Measurements from ENCODE around the gene ADGRV1. TPM values are rescaled to one million over a fixed set of nuclear protein-coding genes. Genes with fewer than 3 reads are reported as not detected.
"Not testable (repeated sequence)": the region's sequence is repeated elsewhere in the genome, so short reads cannot be mapped to it uniquely, and the experiment has no call there.

Gene ADGRV1
- total and polyA plus RNA-seq, 12 donors, result 0.03 to 1.4 (median 0.44) TPM; not detected in 6

DNA sequence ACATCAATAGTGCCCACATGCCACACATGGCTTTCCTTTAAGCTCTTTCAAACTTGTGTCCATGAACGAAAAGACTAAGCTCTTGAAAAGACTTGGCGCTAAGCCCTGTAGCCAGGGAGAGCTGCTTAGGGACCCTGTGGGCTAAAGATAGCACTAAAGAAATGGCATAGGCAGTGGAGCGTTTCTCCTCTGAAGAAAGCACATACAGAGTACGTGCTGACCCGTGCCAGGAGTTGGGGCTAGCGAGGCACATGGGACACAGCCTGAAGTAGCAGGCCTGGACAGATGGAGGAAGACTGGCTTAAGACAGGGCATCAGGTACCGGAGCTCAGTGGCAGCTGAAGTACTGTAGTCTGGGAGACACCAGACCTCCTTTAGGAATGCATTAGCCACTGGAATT lies 39.7 kb downstream of the ADGRV1 start:
- TF ChIP-seq, protein P1, sequence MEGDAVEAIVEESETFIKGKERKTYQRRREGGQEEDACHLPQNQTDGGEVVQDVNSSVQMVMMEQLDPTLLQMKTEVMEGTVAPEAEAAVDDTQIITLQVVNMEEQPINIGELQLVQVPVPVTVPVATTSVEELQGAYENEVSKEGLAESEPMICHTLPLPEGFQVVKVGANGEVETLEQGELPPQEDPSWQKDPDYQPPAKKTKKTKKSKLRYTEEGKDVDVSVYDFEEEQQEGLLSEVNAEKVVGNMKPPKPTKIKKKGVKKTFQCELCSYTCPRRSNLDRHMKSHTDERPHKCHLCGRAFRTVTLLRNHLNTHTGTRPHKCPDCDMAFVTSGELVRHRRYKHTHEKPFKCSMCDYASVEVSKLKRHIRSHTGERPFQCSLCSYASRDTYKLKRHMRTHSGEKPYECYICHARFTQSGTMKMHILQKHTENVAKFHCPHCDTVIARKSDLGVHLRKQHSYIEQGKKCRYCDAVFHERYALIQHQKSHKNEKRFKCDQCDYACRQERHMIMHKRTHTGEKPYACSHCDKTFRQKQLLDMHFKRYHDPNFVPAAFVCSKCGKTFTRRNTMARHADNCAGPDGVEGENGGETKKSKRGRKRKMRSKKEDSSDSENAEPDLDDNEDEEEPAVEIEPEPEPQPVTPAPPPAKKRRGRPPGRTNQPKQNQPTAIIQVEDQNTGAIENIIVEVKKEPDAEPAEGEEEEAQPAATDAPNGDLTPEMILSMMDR (IDR thresholded peaks at IDR 0.05), result no peak
- 55 to 64% methylated on average over 7 of the region's 7 CpGs for WGBS, 2 donors
- peaks cover 0 to 16% (median 0%) of the 10 kb centered on the region in 7 donors for H3K27me3 ChIP-seq
- H3K36me3 ChIP-seq, result no peaks in the 10 kb centered on the region
- ATAC-seq, result no peak
- H3K27ac ChIP-seq, result no peak overlapping the region
- no peaks in the 10 kb centered on the region for H3K4me1 ChIP-seq
- H3K4me3 ChIP-seq, result no peak overlapping the region
- DNase-seq, result no peak
- H3K9me3 ChIP-seq, result peaks cover 0 to 3% (median 0%) of the 10 kb centered on the region in 11 donors
- intact Hi-C loops (cut with DNase I), result no loop called here

DNA sequence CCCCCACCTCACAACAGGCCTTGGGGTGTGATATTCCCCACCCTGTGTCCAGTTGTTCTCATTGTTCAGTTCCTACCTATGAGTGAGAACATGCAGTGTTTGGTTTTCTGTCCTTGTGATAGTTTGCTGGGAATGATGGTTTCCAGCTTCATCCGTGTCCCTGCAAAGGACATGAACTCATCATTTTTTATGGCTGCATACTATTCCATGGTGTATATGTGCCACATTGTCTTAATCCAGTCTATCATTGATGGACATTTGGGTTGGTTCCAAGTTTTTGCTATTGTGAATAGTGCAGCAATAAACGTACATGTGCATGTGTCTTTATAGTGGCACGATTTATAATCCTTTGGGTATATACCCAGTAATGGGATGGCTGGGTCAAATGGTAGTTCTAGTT lies 41.7 kb downstream of the ADGRV1 start:
- H3K36me3 ChIP-seq, H3K4me1 ChIP-seq, ATAC-seq, H3K9me3 ChIP-seq, H3K27ac ChIP-seq, DNase-seq, H3K4me3 ChIP-seq: not testable (repeated sequence)
- peaks cover 0 to 19% (median 0%) of the 10 kb centered on the region in 7 donors for H3K27me3 ChIP-seq
- 94 to 95% methylated on average over 3 of the region's 3 CpGs for WGBS, 2 donors
- intact Hi-C loops (cut with DNase I), result loop anchor here in 4 of 10 donors (5.0 to 10.0 kb wide), 2 partner anchors 163 to 166 kb away; no protein-coding TSS in a partner anchor

DNA sequence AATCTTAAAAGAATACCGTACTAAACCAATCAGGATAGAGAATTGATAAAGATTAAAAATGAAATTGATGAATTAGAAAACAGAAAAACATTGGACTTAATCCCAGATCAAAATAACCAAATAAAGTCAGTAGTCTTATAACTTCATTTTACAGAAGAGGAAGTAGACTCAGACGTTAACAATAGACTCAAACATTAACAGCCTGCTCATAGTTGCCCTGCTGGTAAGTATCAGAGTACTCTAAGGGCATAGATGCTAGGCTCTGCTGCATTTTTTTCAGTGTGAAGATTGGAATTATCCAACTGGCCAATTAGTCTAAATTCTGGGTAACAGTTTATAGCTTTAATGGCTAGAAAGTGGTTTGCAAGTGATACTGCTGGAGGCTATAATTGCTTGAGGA lies 42.9 kb downstream of the ADGRV1 start:
- Histone ChIP-seq H3K27ac (no peak overlapping the region), H3K4me1 (no peaks in the 10 kb centered on the region), H3K9me3 (peaks cover 0 to 3% (median 0%) of the 10 kb centered on the region in 11 donors), H3K4me3 (no peak overlapping the region), H3K36me3 (no peaks in the 10 kb centered on the region), H3K27me3 (peaks cover 0 to 27% (median 4%) of the 10 kb centered on the region in 7 donors)
- ATAC-seq, result no peak
- DNase-seq, result no peak
- 67 to 69% methylated on average over 2 of the region's 2 CpGs for WGBS, 2 donors
- intact Hi-C loops (cut with DNase I), result loop anchor here in 4 of 10 donors (5.0 to 10.0 kb wide), 2 partner anchors 164 to 167 kb away; no protein-coding TSS in a partner anchor
- TF ChIP-seq, protein P1 (IDR thresholded peaks at IDR 0.05), result no peak

DNA sequence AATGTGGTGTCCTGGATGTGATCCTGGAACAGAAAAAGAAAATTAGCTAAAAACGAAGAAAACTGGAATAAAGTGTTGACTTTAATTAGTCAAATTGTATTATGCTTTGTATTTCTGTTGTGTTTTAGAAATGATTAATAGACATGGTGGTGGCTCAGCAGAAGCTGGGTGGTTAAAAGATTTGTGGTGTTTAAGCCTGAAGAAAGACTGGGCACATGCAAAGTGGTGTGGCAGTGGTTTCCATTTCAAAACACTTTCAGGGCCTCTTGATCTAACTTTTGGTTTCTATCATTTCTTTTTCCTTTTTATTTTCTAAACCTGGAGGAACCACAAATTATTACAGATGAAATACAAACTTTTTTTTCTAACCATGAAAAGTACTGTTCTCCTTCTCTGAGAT lies 44.1 kb downstream of the ADGRV1 start:
- Histone ChIP-seq H3K36me3 (no peaks in the 10 kb centered on the region), H3K4me3 (no peak overlapping the region), H3K27me3 (peaks cover 0 to 36% (median 4%) of the 10 kb centered on the region in 7 donors), H3K27ac (no peak overlapping the region), H3K9me3 (peaks cover 0 to 3% (median 0%) of the 10 kb centered on the region in 11 donors), H3K4me1 (no peaks in the 10 kb centered on the region)
- intact Hi-C loops (cut with DNase I), result loop anchor here in 4 of 10 donors (5.0 to 10.0 kb wide), 2 partner anchors 165 to 168 kb away; no protein-coding TSS in a partner anchor
- TF ChIP-seq, protein P1 (IDR thresholded peaks at IDR 0.05), result no peak
- 63 to 66% methylated on average over 1 of the region's 1 CpG for WGBS, 2 donors
- ATAC-seq (no peak), DNase-seq (no peak)

DNA sequence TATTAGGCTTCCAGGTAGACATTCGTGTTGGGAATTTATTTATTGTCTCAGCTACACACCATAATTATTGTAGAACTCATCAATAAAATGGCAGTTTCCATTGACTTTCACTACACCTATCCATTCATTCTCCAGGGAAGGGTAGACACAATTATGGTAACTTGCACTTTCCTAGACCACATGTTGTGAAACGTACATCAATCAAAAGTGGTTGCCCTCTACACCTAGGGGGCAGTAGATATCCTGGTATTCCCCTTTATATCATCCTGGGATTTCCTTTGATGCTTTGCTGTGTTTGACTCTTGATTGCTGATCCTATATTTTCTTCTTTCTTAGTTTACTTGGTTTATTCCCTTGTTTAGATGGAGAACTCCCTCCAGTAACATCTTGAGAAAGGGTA lies 47.9 kb downstream of the ADGRV1 start:
- TF ChIP-seq, protein P1 (IDR thresholded peaks at IDR 0.05), result peak in 2 of 9 donors; percentile 16 to 21
- 47 to 49% methylated on average over 2 of the region's 2 CpGs for WGBS, 2 donors
- intact Hi-C loops (cut with DNase I), result loop anchor here in 2 of 10 donors (10.0 kb wide), 1 partner anchor 172 kb away; no protein-coding TSS in a partner anchor
- no peaks in the 10 kb centered on the region for H3K9me3 ChIP-seq
- no peak overlapping the region for H3K4me3 ChIP-seq
- H3K27ac ChIP-seq, result no peak overlapping the region
- H3K36me3 ChIP-seq, result no peaks in the 10 kb centered on the region
- ATAC-seq (no peak), DNase-seq (no peak)
- no peaks in the 10 kb centered on the region for H3K4me1 ChIP-seq
- H3K27me3 ChIP-seq, result peaks cover 0 to 38% (median 4%) of the 10 kb centered on the region in 7 donors

Measured in heart right ventricle (tissue), 16 donors.